Ishikawa (cell line): ENCODE results near the gene AIG1.

ENCODE experiments used
- CEBPB ChIP-seq: IDR thresholded peaks from 2 replicates; pipeline ENCODE4 v1.6.1; 2012
- CREB1 ChIP-seq: IDR thresholded peaks from 2 replicates; pipeline ENCODE4 v1.6.1; 2012; ENCODE audit warnings: low read depth
- EGR1 ChIP-seq: IDR thresholded peaks from 2 replicates; pipeline ENCODE4 v1.6.1; 2012
- EP300 ChIP-seq: IDR thresholded peaks from 2 replicates; pipeline ENCODE4 v1.6.1; 2012; ENCODE audit warnings: borderline replicate concordance
- FOXM1 ChIP-seq: IDR thresholded peaks from 2 replicates; pipeline ENCODE4 v1.6.1; 2012; ENCODE audit warnings: low read depth, borderline replicate concordance
- MAX ChIP-seq: IDR thresholded peaks from 2 replicates; pipeline ENCODE4 v1.6.1; 2012
- NFIC ChIP-seq: IDR thresholded peaks from 2 replicates; pipeline ENCODE4 v1.6.1; 2012
- RAD21 ChIP-seq: IDR thresholded peaks from 2 replicates; pipeline ENCODE4 v1.6.1; 2012; ENCODE audit warnings: low read depth
- REST ChIP-seq: IDR thresholded peaks from 2 replicates; pipeline ENCODE4 v1.6.1; 2012; ENCODE audit warnings: low read depth, mild to moderate bottlenecking
- TAF1 ChIP-seq: IDR thresholded peaks from 2 replicates; pipeline ENCODE4 v1.6.1; 2012; ENCODE audit warnings: low read depth, mild to moderate bottlenecking
- TCF12 ChIP-seq: IDR thresholded peaks from 2 replicates; pipeline ENCODE4 v1.6.1; 2012; ENCODE audit warnings: low read depth
- TEAD4 ChIP-seq: IDR thresholded peaks from 2 replicates; pipeline ENCODE4 v1.6.1; 2012
- USF1 ChIP-seq: IDR thresholded peaks from 2 replicates; pipeline ENCODE4 v1.6.1; 2012
- YY1 ChIP-seq: IDR thresholded peaks from 2 replicates; pipeline ENCODE4 v1.6.1; 2012; ENCODE audit warnings: low read depth
- ZBTB7A ChIP-seq: IDR thresholded peaks from 2 replicates; pipeline ENCODE4 v1.6.1; 2012; ENCODE audit warnings: low read depth

AIG1 gene

GRCh38 chr6:143267760-143268159 is 207.1 kb downstream of the AIG1 start:
- no peak for TF ChIP-seq NFIC
- no peak for TF ChIP-seq YY1
- TF ChIP-seq MAX: no peak
- TF ChIP-seq FOXM1: no peak
- TF ChIP-seq TEAD4: no peak
- TF ChIP-seq USF1: no peak
- no peak for TF ChIP-seq TAF1
- no peak for TF ChIP-seq EGR1
- no peak for TF ChIP-seq CREB1
- no peak for TF ChIP-seq CEBPB
- no peak for TF ChIP-seq RAD21
- no peak for TF ChIP-seq ZBTB7A
- TF ChIP-seq EP300: no peak
- no peak for TF ChIP-seq TCF12

GRCh38 chr6:143268439-143268838 is 207.8 kb downstream of the AIG1 start:
- no peak for TF ChIP-seq TEAD4
- no peak for TF ChIP-seq TCF12
- no peak for TF ChIP-seq FOXM1
- TF ChIP-seq MAX: no peak
- no peak for TF ChIP-seq EP300
- no peak for TF ChIP-seq CREB1
- TF ChIP-seq ZBTB7A: no peak
- TF ChIP-seq TAF1: no peak
- TF ChIP-seq RAD21: no peak
- TF ChIP-seq YY1: no peak
- no peak for TF ChIP-seq CEBPB
- no peak for TF ChIP-seq REST
- TF ChIP-seq NFIC: no peak
- TF ChIP-seq EGR1: no peak

GRCh38 chr6:143270026-143270425 is 209.3 kb downstream of the AIG1 start:
- no peak for TF ChIP-seq RAD21
- TF ChIP-seq REST: no peak
- no peak for TF ChIP-seq FOXM1
- TF ChIP-seq CEBPB: no peak
- TF ChIP-seq EGR1: no peak
- no peak for TF ChIP-seq EP300
- TF ChIP-seq TEAD4: no peak

- no peak for TF ChIP-seq FOXM1
- TF ChIP-seq EP300: no peak
- TF ChIP-seq RAD21: no peak
- TF ChIP-seq EGR1: no peak
- TF ChIP-seq NFIC: no peak
- TF ChIP-seq CREB1: no peak
- TF ChIP-seq REST: no peak
- no peak for TF ChIP-seq USF1
- no peak for TF ChIP-seq TCF12
- TF ChIP-seq ZBTB7A: no peak
- no peak for TF ChIP-seq CEBPB
- no peak for TF ChIP-seq YY1
- TF ChIP-seq TAF1: no peak
- TF ChIP-seq TEAD4: no peak
- no peak for TF ChIP-seq MAX
Observed at GRCh38 chr6:143271024-143271423, 210.3 kb downstream of the AIG1 start.
